Activated naive CD4-positive, alpha-beta T cell treated with anti-CD3 and anti-CD28 coated beads for 36 hours (primary cell): Measurements from ENCODE around the gene CACNA2D3. TPM values are rescaled to one million over a fixed set of nuclear protein-coding genes. Genes with fewer than 3 reads are reported as not detected.

ENCODE experiments used
- CTCF ChIA-PET: fragments of 350-600 bp; sonication (Branson Sonifier 250); formaldehyde crosslinking; loops from one replicate; lab custom pipeline; 2021; ENCODE audit warnings: antibody characterized with exemption; lab: Charles Lee
- DNase-seq: peaks from one replicate; pipeline ENCODE4 v3.0.0-alpha.2; 2020
- H3K27ac Mint-ChIP-seq: one replicate; pipeline ENCODE4 v1.8.0; 2021; ENCODE audit warnings: mild to moderate bottlenecking, mixed read lengths
- H3K27me3 Mint-ChIP-seq: one replicate; pipeline ENCODE4 v1.8.0; 2021; ENCODE audit warnings: low read depth, mixed read lengths
- H3K36me3 Mint-ChIP-seq: one replicate; pipeline ENCODE4 v1.8.0; 2021; ENCODE audit warnings: low read depth, mixed read lengths
- H3K4me1 Mint-ChIP-seq: one replicate; pipeline ENCODE4 v1.8.0; 2021; ENCODE audit warnings: low read depth, mixed read lengths
- H3K4me3 Mint-ChIP-seq: one replicate; pipeline ENCODE4 v1.8.0; 2021; ENCODE audit warnings: mild to moderate bottlenecking, moderate library complexity, mixed read lengths
- H3K9me3 Mint-ChIP-seq: one replicate; pipeline ENCODE4 v1.8.0; 2021; ENCODE audit warnings: mixed read lengths
- intact Hi-C: fragments of 100-400 bp; cut with micrococcal nuclease; formaldehyde crosslinking; loops from one replicate; pipeline ENCODE4 v1.15.1; 2023
- total RNA-seq, 2 experiments: library from RNA; stranded (reverse); gene quantifications; one replicate each; pipeline ENCODE4 v1.2.3, GENCODE V29; 2021

CACNA2D3 gene
- total RNA-seq, 2 experiments from 2014 or later, result not detected

DNA sequence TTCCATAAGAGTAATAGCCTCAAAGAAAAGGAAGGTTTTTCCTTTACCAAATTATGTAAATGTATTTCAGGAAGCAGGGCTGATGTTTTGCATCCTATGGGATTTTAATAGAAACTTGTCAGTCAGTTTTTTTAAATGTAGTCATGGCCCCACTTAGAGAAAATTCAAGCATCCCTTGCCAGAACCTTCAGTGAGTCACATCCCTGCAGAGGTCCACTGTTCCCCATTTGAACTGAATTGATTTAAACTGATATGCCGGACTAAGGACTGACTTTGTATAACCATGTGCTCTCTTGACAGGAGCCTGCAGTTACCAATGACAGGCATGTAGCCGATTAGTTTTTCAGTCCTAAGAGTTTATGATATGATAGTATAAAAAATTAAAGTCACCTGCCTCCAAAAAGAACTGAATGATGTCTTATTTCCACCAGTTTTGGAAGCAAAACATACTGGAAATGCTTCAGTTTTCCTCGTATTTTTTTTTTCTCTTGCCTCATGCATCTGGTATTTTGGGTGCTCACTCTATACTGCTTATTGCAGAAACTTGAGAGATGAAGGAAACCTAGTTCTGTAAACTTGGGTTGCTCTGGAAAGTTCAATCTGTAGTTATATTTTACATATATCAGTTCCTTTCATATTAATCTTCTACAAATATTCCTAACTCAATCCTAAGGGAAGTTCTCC, 774.8 kb downstream of the CACNA2D3 start:
- Mint-ChIP-seq H3K4me1 (no peaks in the 10 kb centered on the region), H3K27ac (no peak overlapping the region), H3K27me3 (no peaks in the 10 kb centered on the region), H3K36me3 (no peaks in the 10 kb centered on the region), H3K9me3 (no peaks in the 10 kb centered on the region), H3K4me3 (no peak overlapping the region)
- intact Hi-C loops, result no loop called here
- DNase-seq, result no peak
- CTCF ChIA-PET, result no interaction called here

DNA sequence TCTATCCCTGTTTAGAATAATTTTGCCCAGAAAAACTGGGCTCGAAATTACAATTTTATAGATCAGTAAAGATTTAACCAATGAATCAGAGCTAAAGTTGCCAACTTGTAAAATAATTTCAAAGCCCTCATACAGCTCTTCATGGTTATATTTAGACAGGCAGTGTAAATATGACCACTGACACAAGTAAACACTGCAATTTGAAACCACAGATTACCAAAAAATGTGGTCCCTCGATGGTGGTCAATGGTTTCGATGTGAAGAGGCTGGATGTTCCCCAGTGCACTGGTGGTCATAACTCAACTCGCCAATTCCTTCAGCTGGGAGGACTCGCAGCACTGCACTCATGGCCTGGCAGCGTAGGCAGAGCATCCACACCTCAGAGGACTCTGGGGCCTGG, 776.9 kb downstream of the CACNA2D3 start:
- H3K27ac Mint-ChIP-seq, result no peak overlapping the region
- intact Hi-C loops, result no loop called here
- H3K9me3 Mint-ChIP-seq, result no peaks in the 10 kb centered on the region
- CTCF ChIA-PET, result no interaction called here
- H3K36me3 Mint-ChIP-seq, result no peaks in the 10 kb centered on the region
- no peaks in the 10 kb centered on the region for H3K27me3 Mint-ChIP-seq
- no peak for DNase-seq
- H3K4me1 Mint-ChIP-seq, result no peaks in the 10 kb centered on the region
- no peak overlapping the region for H3K4me3 Mint-ChIP-seq

DNA sequence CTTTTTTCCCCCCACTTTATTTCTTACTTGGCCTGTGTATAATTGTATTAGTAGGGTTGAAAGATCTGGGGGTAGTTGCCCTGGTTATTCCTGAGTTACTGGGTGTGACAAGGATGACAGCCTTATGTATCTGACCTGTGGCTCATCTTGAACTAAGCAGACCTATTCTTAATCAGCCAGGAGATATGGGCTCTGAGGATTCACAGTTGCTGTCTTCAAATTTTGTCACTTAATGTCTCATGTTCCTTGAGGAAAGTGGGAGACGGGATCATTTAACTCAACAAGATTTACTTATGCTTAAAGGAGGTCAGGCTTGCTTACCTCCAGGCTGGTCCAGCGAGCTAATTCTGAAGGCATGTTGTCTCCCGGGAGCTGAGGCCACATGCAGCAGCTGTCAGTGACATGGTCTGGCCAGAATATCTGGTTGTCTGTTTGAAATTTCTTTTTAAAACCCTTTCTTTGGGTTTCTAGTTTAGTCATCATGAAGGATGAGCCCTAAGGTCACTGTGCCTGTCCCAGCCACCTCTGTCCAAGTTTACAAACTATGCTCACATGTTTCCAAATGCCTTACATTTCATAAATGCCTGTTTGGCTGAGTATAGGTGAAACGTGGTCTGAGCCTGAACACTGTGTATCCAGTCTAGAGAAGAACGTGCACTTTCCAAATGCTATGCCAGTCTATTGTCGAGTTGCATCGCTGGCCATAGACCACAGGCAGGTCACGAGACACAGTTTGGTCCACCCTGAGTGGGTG, 778.7 kb downstream of the CACNA2D3 start:
- no peaks in the 10 kb centered on the region for H3K4me1 Mint-ChIP-seq
- H3K4me3 Mint-ChIP-seq, result no peak overlapping the region
- DNase-seq, result no peak
- no peaks in the 10 kb centered on the region for H3K27me3 Mint-ChIP-seq
- no peak overlapping the region for H3K27ac Mint-ChIP-seq
- intact Hi-C loops, result no loop called here
- no peaks in the 10 kb centered on the region for H3K36me3 Mint-ChIP-seq
- H3K9me3 Mint-ChIP-seq, result no peaks in the 10 kb centered on the region
- CTCF ChIA-PET, result no interaction called here

DNA sequence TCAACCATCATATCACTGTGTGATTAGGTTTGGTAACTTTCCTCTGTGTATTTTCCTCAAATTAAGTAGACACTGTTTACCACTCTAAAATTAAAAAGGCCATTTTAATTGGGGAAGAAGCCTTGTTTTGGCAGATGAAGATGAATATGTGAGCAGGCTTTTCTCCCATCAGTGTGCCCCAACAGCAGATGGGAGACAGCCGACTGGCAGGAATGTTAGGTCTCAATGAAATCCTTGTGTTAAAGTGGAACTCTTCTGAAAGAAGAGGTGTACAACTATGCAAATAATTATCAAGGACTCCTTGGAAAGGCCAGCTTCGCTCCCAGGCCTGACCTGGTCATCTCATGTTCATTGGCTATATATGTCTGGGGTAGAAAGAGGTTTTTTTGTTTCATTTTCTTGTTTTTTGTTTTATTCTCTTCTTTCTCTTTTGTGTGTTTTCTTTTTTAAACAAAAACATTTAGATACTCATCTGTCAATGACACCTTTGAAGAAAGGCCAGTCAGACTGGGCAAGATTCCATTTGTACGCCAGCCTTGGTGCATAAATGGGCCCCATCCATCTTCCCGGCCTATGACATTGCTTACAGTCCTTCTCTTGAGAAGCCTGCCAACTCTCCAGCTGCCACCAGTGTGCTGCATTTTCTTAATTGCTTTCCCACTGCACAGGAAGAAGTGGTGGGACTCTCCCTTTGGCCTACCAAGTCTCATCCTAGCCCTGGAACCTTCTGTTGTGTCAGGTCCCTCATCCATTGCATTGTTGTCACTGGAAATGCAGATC, 779.7 kb downstream of the CACNA2D3 start:
- DNase-seq, result no peak
- Mint-ChIP-seq H3K27me3 (no peaks in the 10 kb centered on the region), H3K27ac (no peak overlapping the region), H3K36me3 (no peaks in the 10 kb centered on the region), H3K4me3 (no peak overlapping the region), H3K4me1 (no peaks in the 10 kb centered on the region), H3K9me3 (no peaks in the 10 kb centered on the region)
- intact Hi-C loops, result no loop called here
- CTCF ChIA-PET, result interaction anchor here (0.5 kb wide), 1 partner anchor 20 kb away, joined by 5 read pairs; no protein-coding TSS in a partner anchor

DNA sequence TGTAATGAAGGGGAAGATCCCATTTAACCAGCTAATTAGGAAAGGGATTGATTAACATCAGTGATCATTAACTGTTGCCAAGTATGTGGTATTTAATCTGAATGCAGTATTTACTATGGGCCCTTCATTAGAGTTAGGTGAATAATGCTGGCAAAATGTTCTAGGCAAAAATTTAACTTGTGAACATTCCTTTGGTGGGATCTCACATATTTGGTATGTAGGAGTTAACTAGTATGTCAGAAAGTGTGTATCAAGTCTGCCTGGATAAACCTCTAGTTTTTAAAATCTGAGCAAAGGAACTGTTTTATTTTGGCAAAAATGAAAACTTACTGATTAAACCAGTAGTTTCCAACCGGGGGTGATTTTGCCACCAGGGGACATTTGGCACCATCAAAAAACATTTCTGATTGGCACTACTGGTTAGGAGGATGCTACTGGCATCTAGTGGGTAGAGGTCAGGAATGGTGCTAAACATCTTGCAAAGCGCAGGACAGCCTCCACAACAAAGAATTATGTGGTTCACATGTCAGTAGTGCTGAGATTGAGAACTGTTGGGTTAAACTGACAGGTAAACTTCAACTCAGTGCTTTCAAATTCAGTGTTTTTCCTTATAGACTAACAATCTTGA, 783.0 kb downstream of the CACNA2D3 start:
- no peaks in the 10 kb centered on the region for H3K4me1 Mint-ChIP-seq
- H3K27me3 Mint-ChIP-seq, result no peaks in the 10 kb centered on the region
- no peaks in the 10 kb centered on the region for H3K36me3 Mint-ChIP-seq
- intact Hi-C loops, result no loop called here
- no peak overlapping the region for H3K4me3 Mint-ChIP-seq
- DNase-seq, result no peak
- no peak overlapping the region for H3K27ac Mint-ChIP-seq
- CTCF ChIA-PET, result no interaction called here
- H3K9me3 Mint-ChIP-seq, result no peaks in the 10 kb centered on the region

DNA sequence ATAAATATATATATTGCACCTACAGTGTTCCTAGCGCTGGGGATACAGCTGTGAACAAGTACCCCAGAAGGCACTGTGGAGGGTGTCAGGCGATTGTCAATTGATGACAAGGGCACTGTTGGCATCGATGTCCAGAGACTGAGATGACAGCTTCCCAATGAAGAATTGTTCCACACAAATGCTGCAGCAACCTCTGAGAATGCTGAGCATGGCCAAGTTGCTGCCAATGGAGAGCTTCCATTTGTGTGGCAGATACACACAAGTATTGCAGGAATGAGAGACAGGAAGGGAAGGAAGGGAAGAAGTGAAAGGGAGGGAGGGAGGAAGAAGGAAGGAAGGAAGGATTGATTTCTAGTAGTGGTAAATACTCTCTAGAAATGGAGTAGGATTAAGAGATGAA, 783.6 kb downstream of the CACNA2D3 start:
- no peaks in the 10 kb centered on the region for H3K9me3 Mint-ChIP-seq
- no peak overlapping the region for H3K27ac Mint-ChIP-seq
- H3K4me1 Mint-ChIP-seq, result no peaks in the 10 kb centered on the region
- H3K36me3 Mint-ChIP-seq, result no peaks in the 10 kb centered on the region
- no peak overlapping the region for H3K4me3 Mint-ChIP-seq
- no peak for DNase-seq
- no peaks in the 10 kb centered on the region for H3K27me3 Mint-ChIP-seq
- intact Hi-C loops, result no loop called here
- CTCF ChIA-PET, result no interaction called here

DNA sequence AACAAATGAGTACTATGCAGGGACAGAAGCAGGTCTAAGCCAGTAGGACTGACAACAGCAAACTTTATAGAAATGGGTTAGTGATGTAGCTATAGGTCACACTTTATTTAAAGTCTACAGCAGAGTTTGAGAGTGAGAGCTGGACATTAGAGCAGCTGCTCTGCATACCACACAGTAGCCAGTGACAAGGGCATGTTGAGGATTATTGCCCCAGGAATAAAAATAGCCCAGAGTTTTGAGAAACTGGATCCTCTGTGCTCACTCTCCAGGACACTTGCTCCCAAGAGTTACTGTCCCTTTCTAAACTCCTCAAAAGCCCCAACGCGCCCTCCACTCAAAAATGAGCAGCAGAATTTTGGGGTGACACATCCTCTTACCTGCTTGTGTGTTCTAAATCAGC, 784.4 kb downstream of the CACNA2D3 start:
- H3K27ac Mint-ChIP-seq, result no peak overlapping the region
- H3K4me1 Mint-ChIP-seq, result no peaks in the 10 kb centered on the region
- no peaks in the 10 kb centered on the region for H3K27me3 Mint-ChIP-seq
- H3K36me3 Mint-ChIP-seq, result no peaks in the 10 kb centered on the region
- no peak for DNase-seq
- CTCF ChIA-PET, result no interaction called here
- intact Hi-C loops, result no loop called here
- H3K9me3 Mint-ChIP-seq, result no peaks in the 10 kb centered on the region
- H3K4me3 Mint-ChIP-seq, result no peak overlapping the region

DNA sequence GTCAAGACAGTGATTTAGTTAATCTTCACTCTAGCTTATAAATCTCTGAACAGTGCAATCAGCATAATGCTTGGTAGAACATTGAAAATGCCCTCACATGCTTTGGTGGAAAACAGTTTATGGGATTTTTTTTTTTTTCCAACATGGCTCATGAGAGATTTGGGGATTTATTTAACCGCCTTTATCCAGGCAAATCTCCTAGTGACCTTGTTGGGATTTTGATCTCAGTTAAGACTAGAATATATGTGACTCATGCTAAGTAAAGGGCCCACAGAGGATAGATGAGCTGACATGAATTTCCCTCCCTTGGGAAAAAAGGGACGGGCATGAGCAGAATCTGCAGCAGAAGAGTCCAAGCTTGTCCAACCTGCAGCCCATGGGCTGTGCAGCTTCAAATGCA, 786.8 kb downstream of the CACNA2D3 start:
- Mint-ChIP-seq H3K4me1 (no peaks in the 10 kb centered on the region), H3K4me3 (no peak overlapping the region), H3K36me3 (no peaks in the 10 kb centered on the region), H3K9me3 (peaks cover 4% of the 10 kb centered on the region), H3K27me3 (no peaks in the 10 kb centered on the region), H3K27ac (no peak overlapping the region)
- no peak for DNase-seq
- intact Hi-C loops, result no loop called here
- CTCF ChIA-PET, result interaction anchor here (0.7 kb wide), 1 partner anchor 80 kb away, joined by 3 read pairs; no protein-coding TSS in a partner anchor

DNA sequence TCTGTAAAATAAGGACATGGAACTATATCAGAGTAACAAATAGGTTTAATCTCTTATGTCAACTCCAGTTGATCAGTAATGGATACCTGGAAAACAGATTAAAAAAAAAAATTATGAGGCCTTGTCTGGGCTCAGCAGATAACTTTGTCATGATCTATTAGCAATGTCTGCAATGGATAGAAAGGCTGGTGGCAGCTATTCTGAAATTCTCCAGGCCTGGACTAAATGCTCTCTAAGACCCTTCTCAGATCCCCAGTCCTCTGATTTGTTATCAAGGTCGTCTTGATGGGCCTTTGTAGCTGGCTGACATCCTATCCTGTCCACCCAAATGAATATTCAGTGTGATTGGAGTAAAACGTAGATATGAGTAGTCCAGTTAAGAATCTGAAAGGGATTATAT, 791.8 kb downstream of the CACNA2D3 start:
- peaks cover 4% of the 10 kb centered on the region for H3K9me3 Mint-ChIP-seq
- no peaks in the 10 kb centered on the region for H3K4me1 Mint-ChIP-seq
- DNase-seq, result no peak
- no peaks in the 10 kb centered on the region for H3K27me3 Mint-ChIP-seq
- H3K27ac Mint-ChIP-seq, result no peak overlapping the region
- no peak overlapping the region for H3K4me3 Mint-ChIP-seq
- H3K36me3 Mint-ChIP-seq, result no peaks in the 10 kb centered on the region
- CTCF ChIA-PET, result no interaction called here
- intact Hi-C loops, result no loop called here

DNA sequence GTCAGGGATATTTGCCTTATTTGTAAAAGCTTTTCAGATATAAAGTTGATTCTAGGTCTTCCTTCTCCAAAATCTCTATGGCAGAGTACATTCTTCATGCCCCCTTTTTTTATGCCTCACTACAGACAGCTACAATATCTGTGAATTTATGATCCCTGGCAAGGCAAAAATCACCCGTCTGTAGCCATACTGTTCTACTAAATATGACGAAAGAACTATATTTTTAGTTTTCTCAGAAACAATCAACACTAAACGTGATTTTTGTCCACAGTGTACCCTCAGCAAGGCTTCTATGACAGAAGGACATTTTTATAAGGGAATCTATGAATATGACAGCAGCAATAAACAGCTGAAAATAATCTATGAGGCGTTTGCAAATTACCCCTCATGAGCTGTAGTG, 792.8 kb downstream of the CACNA2D3 start:
- no peaks in the 10 kb centered on the region for H3K27me3 Mint-ChIP-seq
- CTCF ChIA-PET, result no interaction called here
- no peaks in the 10 kb centered on the region for H3K36me3 Mint-ChIP-seq
- no peak overlapping the region for H3K27ac Mint-ChIP-seq
- peaks cover 8% of the 10 kb centered on the region for H3K9me3 Mint-ChIP-seq
- no peak overlapping the region for H3K4me3 Mint-ChIP-seq
- intact Hi-C loops, result no loop called here
- H3K4me1 Mint-ChIP-seq, result no peaks in the 10 kb centered on the region
- no peak for DNase-seq

DNA sequence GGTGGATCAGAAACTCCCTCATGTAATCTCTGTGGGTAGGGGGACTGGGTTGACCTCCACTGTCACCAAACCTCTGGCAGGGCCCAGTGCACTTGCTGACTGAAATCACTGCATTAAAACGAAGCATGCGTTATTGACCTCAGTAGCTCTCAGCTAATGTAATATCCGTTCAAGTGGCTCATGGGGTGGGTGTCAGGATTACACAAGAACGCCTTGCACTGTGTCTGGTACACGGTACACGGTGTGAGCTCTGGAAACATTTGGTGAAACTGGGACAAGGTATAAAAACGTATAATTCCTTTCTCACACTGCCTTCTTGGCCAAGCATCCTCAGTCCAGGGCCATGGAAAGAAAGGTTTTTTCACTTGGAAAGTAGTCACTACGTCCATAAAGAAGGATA, 793.6 kb downstream of the CACNA2D3 start:
- intact Hi-C loops, result no loop called here
- H3K9me3 Mint-ChIP-seq, result peaks cover 8% of the 10 kb centered on the region
- DNase-seq, result no peak
- no peaks in the 10 kb centered on the region for H3K4me1 Mint-ChIP-seq
- CTCF ChIA-PET, result no interaction called here
- no peak overlapping the region for H3K27ac Mint-ChIP-seq
- H3K4me3 Mint-ChIP-seq, result no peak overlapping the region
- H3K27me3 Mint-ChIP-seq, result no peaks in the 10 kb centered on the region
- H3K36me3 Mint-ChIP-seq, result no peaks in the 10 kb centered on the region

DNA sequence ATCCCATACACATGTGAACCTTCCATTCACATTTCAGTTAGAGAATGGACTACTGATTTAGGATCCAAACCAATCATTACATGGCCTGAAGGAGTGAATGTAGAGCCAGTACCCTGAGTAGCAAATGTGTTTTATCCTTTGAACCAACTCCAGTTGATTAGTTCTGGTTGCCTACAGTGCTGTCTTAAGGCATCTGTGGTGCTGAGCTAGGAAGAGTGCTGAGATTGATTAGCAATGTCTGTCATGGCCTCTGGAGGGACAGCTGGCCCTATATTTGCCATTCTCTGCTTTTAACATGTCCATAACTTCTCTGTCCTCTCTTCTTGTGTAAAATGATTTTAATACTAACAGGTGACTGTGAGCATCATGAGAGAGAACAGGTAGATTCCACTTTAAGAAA, 794.4 kb downstream of the CACNA2D3 start:
- CTCF ChIA-PET, result no interaction called here
- no peaks in the 10 kb centered on the region for H3K27me3 Mint-ChIP-seq
- DNase-seq, result no peak
- no peak overlapping the region for H3K27ac Mint-ChIP-seq
- H3K9me3 Mint-ChIP-seq, result peaks cover 8% of the 10 kb centered on the region
- H3K36me3 Mint-ChIP-seq, result no peaks in the 10 kb centered on the region
- no peaks in the 10 kb centered on the region for H3K4me1 Mint-ChIP-seq
- no peak overlapping the region for H3K4me3 Mint-ChIP-seq
- intact Hi-C loops, result no loop called here
